HG02623 (cell line): ENCODE data around the gene TMEM38A.
"Not testable (repeated sequence)": the region's sequence is repeated elsewhere in the genome, so short reads cannot be mapped to it uniquely, and the experiment has no call there.

Experiments
- ATAC-seq: cut with Tn5 transposase; IDR thresholded peaks from one replicate; pipeline ENCODE4 v1.9.1; 2021; ENCODE audit warnings: moderate library complexity; ENCODE audit not compliant: unreplicated experiment

The TMEM38A gene

GRCh38 chr19:16637535-16637934, 23.4 kb upstream of the TMEM38A start:
- no peak for ATAC-seq

GRCh38 chr19:16638666-16639065, 22.3 kb upstream of the TMEM38A start:
- no peak for ATAC-seq

GRCh38 chr19:16640951-16641350, 20.0 kb upstream of the TMEM38A start:
- ATAC-seq, result no peak

GRCh38 chr19:16641695-16642094, 19.2 kb upstream of the TMEM38A start:
- no peak for ATAC-seq

- no peak for ATAC-seq
Measured at GRCh38 chr19:16645140-16645539, 15.8 kb upstream of the TMEM38A start.

GRCh38 chr19:16649734-16650133, 11.2 kb upstream of the TMEM38A start:
- no peak for ATAC-seq

- ATAC-seq, result no peak
Measured at GRCh38 chr19:16650821-16651220, 10.1 kb upstream of the TMEM38A start.

- ATAC-seq, result not testable (repeated sequence)
Measured at GRCh38 chr19:16651421-16652188, 9.3 kb upstream of the TMEM38A start.

- ATAC-seq, result no peak
Measured at GRCh38 chr19:16652854-16653253, 8.1 kb upstream of the TMEM38A start.

GRCh38 chr19:16654140-16654539, 6.8 kb upstream of the TMEM38A start:
- no peak for ATAC-seq

- ATAC-seq, result no peak
Measured at GRCh38 chr19:16654627-16655026, 6.3 kb upstream of the TMEM38A start.

GRCh38 chr19:16655727-16656126, 5.2 kb upstream of the TMEM38A start:
- ATAC-seq, result no peak

GRCh38 chr19:16657384-16657783, 3.6 kb upstream of the TMEM38A start:
- no peak for ATAC-seq

GRCh38 chr19:16659464-16659831, 1.5 kb upstream of the TMEM38A start:
- ATAC-seq, result no peak

GRCh38 chr19:16659832-16660708, 869 bp upstream of the TMEM38A start, which contains the start of gene SMIM7:
TSS of gene SMIM7 (minus strand) at chr19:16660144. CDS start at chr19:16660110, 34 bp downstream.
- peak; percentile 89 for ATAC-seq

- ATAC-seq, result no peak
Measured at GRCh38 chr19:16661480-16662034, 618 bp downstream of the TMEM38A start.

- ATAC-seq, result no peak
Measured at GRCh38 chr19:16668176-16668575, 7.2 kb downstream of the TMEM38A start.

GRCh38 chr19:16668702-16669101, 7.8 kb downstream of the TMEM38A start:
- ATAC-seq, result not testable (repeated sequence)

GRCh38 chr19:16670291-16670690, 9.4 kb downstream of the TMEM38A start:
- ATAC-seq, result no peak

GRCh38 chr19:16671652-16672274, 10.8 kb downstream of the TMEM38A start:
- no peak for ATAC-seq

- ATAC-seq, result no peak
Measured at GRCh38 chr19:16673231-16673630, 12.3 kb downstream of the TMEM38A start.
